Adipocyte (in vitro differentiated cells): ENCODE data around the gene ATRNL1.
"Not testable (repeated sequence)": the region's sequence is repeated elsewhere in the genome, so short reads cannot be mapped to it uniquely, and the experiment has no call there.

Experiments used
- DNase-seq: peaks from one replicate; pipeline ENCODE4 v3.0.0-alpha.2; 2015; ENCODE audit warnings: low read depth
- H3K27me3 ChIP-seq: replicated peaks from 2 replicates; pipeline ENCODE4 v1.7.0; 2013; ENCODE audit warnings: mild to moderate bottlenecking, low read length, moderate library complexity; ENCODE audit not compliant: control insufficient read depth, insufficient read depth
- H3K36me3 ChIP-seq: 2 replicates; pipeline ENCODE4 v1.7.0; 2013; ENCODE audit warnings: low read length, mild to moderate bottlenecking, moderate library complexity; ENCODE audit not compliant: control insufficient read depth, insufficient read depth, severe bottlenecking
- H3K4me1 ChIP-seq: 2 replicates; pipeline ENCODE4 v1.7.0; 2013; ENCODE audit warnings: mild to moderate bottlenecking, low read length, moderate library complexity; ENCODE audit not compliant: control insufficient read depth, insufficient read depth
- H3K4me3 ChIP-seq: 2 replicates; pipeline ENCODE4 v1.7.0; 2013; ENCODE audit warnings: mild to moderate bottlenecking, low read length, moderate library complexity
- H3K9ac ChIP-seq: 2 replicates; pipeline ENCODE4 v1.7.0; 2013; ENCODE audit warnings: mild to moderate bottlenecking, low read length, moderate library complexity
- H3K9me3 ChIP-seq: 2 replicates; pipeline ENCODE4 v1.7.0; 2013; ENCODE audit warnings: mild to moderate bottlenecking, low read length, moderate library complexity; ENCODE audit not compliant: control insufficient read depth

The ATRNL1 gene

DNA sequence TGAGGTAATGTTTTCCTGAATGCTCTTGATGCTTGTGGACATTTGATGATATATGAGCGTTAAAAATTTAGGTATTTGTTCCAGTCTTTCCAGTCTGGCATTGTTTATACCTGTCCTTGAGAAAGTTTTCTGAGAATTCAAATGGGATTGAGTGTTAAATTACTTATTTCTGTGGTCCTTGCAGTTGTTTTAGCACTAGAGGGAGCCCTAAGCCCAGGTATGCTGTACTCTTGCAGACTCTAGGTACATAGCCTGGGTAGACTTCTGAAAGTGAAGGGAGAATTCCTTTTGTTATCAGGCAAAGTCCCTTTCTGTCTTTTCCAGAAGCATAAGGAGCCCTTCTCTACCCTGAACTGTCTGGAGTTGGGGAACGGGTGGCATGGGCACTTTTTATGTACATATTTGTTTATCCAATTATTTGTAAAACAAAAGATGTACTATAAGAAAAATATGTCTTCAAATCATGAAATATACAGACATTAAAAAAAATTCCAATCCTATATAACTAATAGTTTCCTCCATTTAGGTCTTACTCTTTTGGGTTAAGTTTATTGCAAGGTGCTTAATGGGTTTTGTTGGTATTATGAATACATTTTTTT, 262.1 kb downstream of the ATRNL1 start:
- DNase-seq, result peak; percentile 76
- no peak overlapping the region for H3K4me3 ChIP-seq
- H3K9me3 ChIP-seq, result peaks cover 4% of the 10 kb centered on the region
- H3K36me3 ChIP-seq, result no peaks in the 10 kb centered on the region
- H3K27me3 ChIP-seq, result no peaks in the 10 kb centered on the region
- no peaks in the 10 kb centered on the region for H3K4me1 ChIP-seq
- no peak overlapping the region for H3K9ac ChIP-seq

DNA sequence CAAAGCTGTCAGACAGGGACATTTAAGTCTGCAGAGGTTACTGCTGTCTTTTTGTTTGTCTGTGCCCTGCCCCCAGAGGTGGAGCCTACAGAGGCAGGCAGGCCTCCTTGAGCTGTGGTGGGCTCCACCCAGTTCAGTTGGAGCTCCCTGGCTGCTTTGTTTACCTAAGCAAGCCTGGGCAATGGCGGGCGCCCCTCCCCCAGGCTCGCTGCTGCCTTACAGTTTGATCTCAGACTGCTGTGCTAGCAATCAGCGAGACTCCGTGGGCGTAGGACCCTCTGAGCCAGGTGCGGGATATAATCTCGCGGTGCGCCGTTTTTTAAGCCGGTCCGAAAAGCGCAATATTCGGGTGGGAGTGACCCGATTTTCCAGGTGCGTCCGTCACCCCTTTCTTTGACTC, 274.8 kb downstream of the ATRNL1 start:
- H3K36me3 ChIP-seq, H3K4me1 ChIP-seq, H3K4me3 ChIP-seq, DNase-seq, H3K9me3 ChIP-seq, H3K9ac ChIP-seq, H3K27me3 ChIP-seq: not testable (repeated sequence)

DNA sequence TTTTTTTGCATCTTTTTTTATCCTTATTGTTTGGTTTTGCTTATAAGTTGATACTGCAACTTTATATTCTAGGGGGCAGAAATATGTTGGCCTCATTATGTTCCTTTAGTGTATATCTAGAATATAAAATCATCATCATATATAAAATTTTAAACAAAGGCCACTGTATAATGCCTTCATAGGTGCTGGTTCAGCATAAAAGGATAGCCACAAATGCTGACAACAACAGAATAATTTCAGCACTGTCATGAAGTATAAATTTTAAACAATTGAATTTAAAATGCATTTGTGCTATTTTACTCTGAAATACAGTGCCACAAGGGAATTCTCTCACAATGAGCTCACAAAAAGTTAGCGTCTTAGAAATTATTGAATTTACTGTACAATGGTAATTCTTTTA, 285.9 kb downstream of the ATRNL1 start:
- H3K4me1 ChIP-seq, result no peaks in the 10 kb centered on the region
- H3K9ac ChIP-seq, result no peak overlapping the region
- no peak overlapping the region for H3K4me3 ChIP-seq
- H3K27me3 ChIP-seq, result no peaks in the 10 kb centered on the region
- DNase-seq, result no peak
- no peaks in the 10 kb centered on the region for H3K36me3 ChIP-seq
- peaks cover 6% of the 10 kb centered on the region for H3K9me3 ChIP-seq

- Histone ChIP-seq H3K4me3 (no peak overlapping the region), H3K36me3 (no peaks in the 10 kb centered on the region), H3K9me3 (no peaks in the 10 kb centered on the region), H3K9ac (no peak overlapping the region), H3K27me3 (no peaks in the 10 kb centered on the region), H3K4me1 (no peaks in the 10 kb centered on the region)
- DNase-seq, result no peak
Measured at GRCh38 chr10:115384665-115385064, 291.5 kb downstream of the ATRNL1 start.

DNA sequence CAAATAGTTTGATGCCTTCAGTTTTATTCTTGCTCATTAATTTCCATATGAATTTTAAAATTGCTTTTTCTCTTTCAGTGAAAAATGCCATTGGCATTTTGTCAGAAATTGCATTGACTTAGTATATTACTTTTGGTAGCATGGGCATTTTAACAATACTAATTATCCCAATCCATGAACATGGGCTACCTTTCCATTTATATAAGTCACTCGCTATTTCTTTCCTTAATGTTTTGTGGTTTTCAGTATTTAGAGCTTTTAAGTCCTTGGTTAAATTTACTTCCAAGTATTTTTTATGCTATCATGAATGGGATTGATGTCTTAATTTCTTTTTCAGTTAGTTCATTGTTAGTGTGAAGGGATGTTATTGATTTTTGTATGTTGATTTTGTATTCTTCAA, 297.4 kb downstream of the ATRNL1 start:
- no peak for DNase-seq
- no peaks in the 10 kb centered on the region for H3K27me3 ChIP-seq
- no peaks in the 10 kb centered on the region for H3K36me3 ChIP-seq

GRCh38 chr10:115398026-115398425, 304.9 kb downstream of the ATRNL1 start:
- Histone ChIP-seq H3K9me3 (no peaks in the 10 kb centered on the region), H3K9ac (no peak overlapping the region)

More for the DNA sequence above, 297.4 kb downstream of the ATRNL1 start:
- H3K4me1 ChIP-seq, result no peaks in the 10 kb centered on the region
- no peak overlapping the region for H3K9ac ChIP-seq
- peaks cover 7% of the 10 kb centered on the region for H3K9me3 ChIP-seq
- no peak overlapping the region for H3K4me3 ChIP-seq

DNA sequence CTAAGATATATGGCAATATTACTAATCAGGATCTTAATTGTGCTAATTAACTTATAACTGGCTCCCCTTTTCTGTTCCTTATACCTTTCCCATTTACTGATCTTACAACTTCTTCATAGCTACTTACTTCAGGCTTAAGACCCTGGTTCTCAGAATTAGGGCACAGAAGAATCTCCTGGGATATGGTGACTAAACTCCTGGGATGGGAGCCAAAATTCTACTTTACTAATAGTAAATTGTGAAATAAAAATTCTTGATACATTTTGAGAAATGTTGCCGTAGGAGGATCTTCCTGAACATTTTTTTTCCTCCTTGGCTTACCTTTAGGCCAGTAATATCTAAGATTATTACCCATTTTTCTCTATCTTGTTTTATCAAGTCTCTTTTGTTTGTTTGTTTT, 309.5 kb downstream of the ATRNL1 start:
- H3K9me3 ChIP-seq, result no peaks in the 10 kb centered on the region
- H3K9ac ChIP-seq, result no peak overlapping the region
- H3K4me1 ChIP-seq, result peaks cover 13% of the 10 kb centered on the region
- no peak overlapping the region for H3K4me3 ChIP-seq
- H3K27me3 ChIP-seq, result no peaks in the 10 kb centered on the region
- no peaks in the 10 kb centered on the region for H3K36me3 ChIP-seq
- peak; percentile 76 for DNase-seq

More at GRCh38 chr10:115398026-115398425, 304.9 kb downstream of the ATRNL1 start:
- Histone ChIP-seq H3K27me3 (no peaks in the 10 kb centered on the region), H3K36me3 (no peaks in the 10 kb centered on the region), H3K4me1 (peaks cover 10% of the 10 kb centered on the region), H3K4me3 (no peak overlapping the region)
- no peak for DNase-seq

DNA sequence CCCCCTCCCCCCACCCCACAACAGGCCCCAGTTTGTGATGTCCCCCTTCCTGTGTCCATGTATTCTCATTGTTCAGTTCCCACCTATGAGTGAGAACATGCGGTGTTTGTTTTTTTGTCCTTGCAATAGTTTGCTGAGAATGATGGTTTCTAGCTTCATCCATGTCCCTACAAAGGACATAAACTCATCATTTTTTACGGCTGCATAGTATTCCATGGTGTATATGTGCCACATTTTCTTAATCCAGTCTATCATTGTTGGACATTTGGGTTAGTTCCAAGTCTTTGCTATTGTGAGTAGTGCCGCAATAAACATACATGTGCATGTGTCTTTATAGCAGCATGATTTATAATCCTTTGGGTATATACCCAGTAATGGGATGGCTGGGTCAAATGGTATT, 312.7 kb downstream of the ATRNL1 start:
- peaks cover 13% of the 10 kb centered on the region for H3K4me1 ChIP-seq
- not testable (repeated sequence) for H3K4me3 ChIP-seq, H3K9ac ChIP-seq, H3K27me3 ChIP-seq, H3K9me3 ChIP-seq, H3K36me3 ChIP-seq, DNase-seq

- H3K4me1 ChIP-seq, result no peaks in the 10 kb centered on the region
- peaks cover 8% of the 10 kb centered on the region for H3K9me3 ChIP-seq
- no peak overlapping the region for H3K9ac ChIP-seq
- H3K4me3 ChIP-seq, result no peak overlapping the region
- no peaks in the 10 kb centered on the region for H3K27me3 ChIP-seq
- H3K36me3 ChIP-seq, result no peaks in the 10 kb centered on the region
- no peak for DNase-seq
Measured at GRCh38 chr10:115409347-115409746, 316.2 kb downstream of the ATRNL1 start.

- Histone ChIP-seq H3K4me1 (no peaks in the 10 kb centered on the region), H3K27me3 (no peaks in the 10 kb centered on the region), H3K4me3 (no peak overlapping the region), H3K36me3 (no peaks in the 10 kb centered on the region), H3K9ac (no peak overlapping the region), H3K9me3 (no peaks in the 10 kb centered on the region)
- peak; percentile 70 for DNase-seq
Measured at GRCh38 chr10:115417585-115418265, 324.6 kb downstream of the ATRNL1 start.

DNA sequence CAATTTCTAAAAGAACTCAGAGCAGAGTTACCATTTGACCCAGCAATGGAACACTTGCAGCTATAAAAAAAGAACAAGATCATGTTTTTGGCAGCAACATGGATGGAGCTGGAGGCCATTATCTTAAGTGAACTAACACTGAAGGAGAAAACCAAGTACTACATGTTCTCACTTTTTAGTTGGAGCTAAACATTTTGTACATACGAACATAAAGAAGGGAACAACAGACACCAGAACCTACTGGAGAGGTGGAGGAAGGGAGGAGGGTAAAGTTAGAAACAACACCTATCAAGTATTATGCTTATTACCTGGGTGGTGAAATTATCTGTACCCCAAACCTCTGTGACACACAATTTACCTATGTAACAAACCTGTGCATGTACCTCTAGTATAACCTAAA, 329.5 kb downstream of the ATRNL1 start:
- H3K27me3 ChIP-seq, result no peaks in the 10 kb centered on the region
- H3K4me3 ChIP-seq, result no peak overlapping the region
- H3K9ac ChIP-seq, result no peak overlapping the region
- H3K9me3 ChIP-seq, result no peaks in the 10 kb centered on the region
- no peaks in the 10 kb centered on the region for H3K36me3 ChIP-seq
- no peak for DNase-seq
- H3K4me1 ChIP-seq, result no peaks in the 10 kb centered on the region

- H3K4me1 ChIP-seq, result no peaks in the 10 kb centered on the region
- H3K36me3 ChIP-seq, result no peaks in the 10 kb centered on the region
- no peaks in the 10 kb centered on the region for H3K9me3 ChIP-seq
- no peak overlapping the region for H3K4me3 ChIP-seq
- H3K27me3 ChIP-seq, result no peaks in the 10 kb centered on the region
- DNase-seq, result no peak
- H3K9ac ChIP-seq, result no peak overlapping the region
Measured at GRCh38 chr10:115427611-115428010, 334.4 kb downstream of the ATRNL1 start.
